Measurements from ENCODE around the gene VRTN. TPM values are rescaled to one million over a fixed set of nuclear protein-coding genes. Genes with fewer than 3 reads are reported as not detected.

The VRTN gene
- total RNA-seq, 8 experiments from 2014 or later, result 0.05 to 0.43 (median 0.24) TPM; not detected in 2

- no peak overlapping the region for H3K27ac ChIP-seq
- in situ Hi-C loops (cut with MboI; ENCODE audit: low pct_unique_long_range_greater_than_20kb in 2 of 9, low sequenced_read_pairs in 9 of 9, unreplicated experiment in 9 of 9), result no loop called here
- WGBS, 10 experiments, result 22 to 67% (median 55%) methylated on average over 1 to 4 of the region's 7 CpGs; no CpG with 5 or more reads in 6 of the 10 experiments
- H3K4me1 ChIP-seq (replicated peaks in 1 of 2), result peaks cover 7 to 20% of the 10 kb centered on the region in 2 donors
- no peak overlapping the region for H3K4me3 ChIP-seq
- ATAC-seq (replicated peaks in 6 of 8), result no peak
These were observed 56.2 kb downstream of the VRTN start for GRCh38 chr14:74404435-74404834.

DNA sequence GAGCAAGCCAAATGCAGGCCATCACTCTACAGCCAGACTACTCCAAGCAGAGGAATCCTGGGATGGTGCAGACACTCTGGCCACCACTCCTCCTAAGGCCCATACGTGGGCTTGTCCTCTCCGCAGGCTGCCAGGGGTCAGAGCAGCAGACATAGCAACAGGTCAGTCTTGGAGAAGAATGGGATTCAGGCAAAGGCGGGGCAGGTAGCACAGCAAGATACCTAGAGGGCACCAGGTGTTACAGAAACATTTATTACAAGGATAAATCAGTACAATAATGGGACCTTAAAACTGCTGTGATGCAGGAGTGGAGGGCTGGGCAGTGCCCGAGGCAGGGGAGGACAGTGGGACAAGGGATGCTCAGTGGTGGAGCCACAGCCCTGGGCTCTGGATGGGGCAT is 57.4 kb downstream of the VRTN start:
- Histone ChIP-seq H3K27ac (no peak overlapping the region), H3K4me1 (replicated peaks in 1 of 2) (peaks cover 7 to 20% of the 10 kb centered on the region in 2 donors), H3K4me3 (no peak overlapping the region)
- 7 to 83% (median 71%) methylated on average over 1 to 2 of the region's 4 CpGs; no CpG with 5 or more reads in 5 of the 10 experiments for WGBS, 10 experiments
- in situ Hi-C loops (cut with MboI; ENCODE audit: low pct_unique_long_range_greater_than_20kb in 2 of 9, low sequenced_read_pairs in 9 of 9, unreplicated experiment in 9 of 9), result no loop called here
- ATAC-seq (replicated peaks in 6 of 8), result no peak

DNA sequence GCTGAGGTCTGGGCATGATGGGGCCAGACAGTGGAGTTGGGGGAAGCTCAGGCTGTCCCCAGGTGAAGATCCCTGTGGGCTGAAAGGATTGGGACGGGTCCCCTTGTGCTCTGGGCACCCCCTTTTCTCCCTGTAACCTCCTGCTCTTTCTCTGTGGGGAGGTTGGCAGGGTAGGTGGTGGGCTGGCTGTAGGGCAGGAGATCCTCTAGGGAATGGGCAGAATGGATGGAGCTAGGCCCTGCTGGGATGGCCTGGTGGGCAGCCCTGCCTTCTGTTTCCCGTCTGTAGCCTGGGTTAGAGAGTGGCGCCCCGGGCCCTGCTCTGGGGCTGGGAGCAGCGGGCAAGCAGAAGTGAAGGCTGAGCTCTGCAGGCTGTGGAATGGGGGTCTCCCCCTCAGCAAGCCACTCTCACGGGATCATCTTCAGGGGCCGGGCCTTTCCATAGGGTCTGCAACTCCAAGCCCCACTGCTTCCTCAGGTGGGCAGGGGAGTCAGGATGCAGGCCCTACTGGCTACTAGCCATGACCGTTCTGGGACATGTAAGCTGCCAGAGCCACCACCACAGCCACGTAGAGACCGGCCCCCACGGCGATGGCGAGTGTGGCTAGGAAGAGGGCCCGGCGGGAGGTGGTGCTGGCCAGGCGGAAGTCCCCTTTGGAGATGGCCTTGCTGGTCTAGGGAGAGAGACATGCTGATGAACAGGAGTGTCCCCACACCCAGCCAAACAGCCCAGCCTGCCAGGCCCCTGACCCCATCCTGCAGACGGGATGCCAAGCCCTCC is 58.9 kb downstream of the VRTN start:
- no peak for ATAC-seq (replicated peaks in 6 of 8)
- 50 to 100% (median 60%) methylated on average over 1 to 2 of the region's 17 CpGs; no CpG with 5 or more reads in 6 of the 10 experiments for WGBS, 10 experiments
- peaks cover under 1 to 10% of the 10 kb centered on the region in 2 donors for H3K4me1 ChIP-seq (replicated peaks in 1 of 2)
- no peak overlapping the region for H3K27ac ChIP-seq
- in situ Hi-C loops (cut with MboI; ENCODE audit: low pct_unique_long_range_greater_than_20kb in 2 of 9, low sequenced_read_pairs in 9 of 9, unreplicated experiment in 9 of 9), result no loop called here
- H3K4me3 ChIP-seq, result no peak overlapping the region

GRCh38 chr14:74407801-74408154 is 59.5 kb downstream of the VRTN start:
- in situ Hi-C loops (cut with MboI; ENCODE audit: low pct_unique_long_range_greater_than_20kb in 2 of 9, low sequenced_read_pairs in 9 of 9, unreplicated experiment in 9 of 9), result no loop called here
- 62 to 100% (median 91%) methylated on average over 1 to 5 of the region's 5 CpGs; no CpG with 5 or more reads in 6 of the 10 experiments for WGBS, 10 experiments
- Histone ChIP-seq H3K27ac (no peak overlapping the region), H3K4me1 (replicated peaks in 1 of 2) (peaks cover 0 to 5% of the 10 kb centered on the region in 2 donors), H3K4me3 (no peak overlapping the region)
- ATAC-seq (replicated peaks in 6 of 8), result no peak

DNA sequence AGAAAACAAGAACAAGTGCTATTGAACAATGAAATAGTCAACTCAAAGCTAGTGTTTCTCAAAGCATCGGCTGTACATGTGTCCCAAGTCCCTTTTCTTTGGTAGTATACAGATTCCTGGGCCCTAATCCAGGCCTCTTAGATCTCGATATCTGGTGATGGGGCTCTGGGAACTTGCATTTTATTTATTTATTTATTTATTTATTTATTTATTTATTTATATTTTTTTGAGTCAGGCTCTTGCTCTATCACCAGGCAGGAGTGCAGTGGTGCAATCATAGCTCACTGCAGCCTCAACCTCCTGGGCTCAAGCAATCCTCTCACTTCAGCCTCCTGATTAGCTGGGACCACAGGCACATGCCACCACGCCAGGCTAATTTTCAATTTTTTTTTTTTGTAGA is 60.6 kb downstream of the VRTN start:
- 25 to 100% (median 86%) methylated on average over 1 to 3 of the region's 3 CpGs; no CpG with 5 or more reads in 1 of the 10 experiments for WGBS, 10 experiments
- Histone ChIP-seq H3K27ac (no peak overlapping the region), H3K4me3 (no peak overlapping the region), H3K4me1 (replicated peaks in 1 of 2) (no peaks in the 10 kb centered on the region)
- no peak for ATAC-seq (replicated peaks in 6 of 8)
- in situ Hi-C loops (cut with MboI; ENCODE audit: low pct_unique_long_range_greater_than_20kb in 2 of 9, low sequenced_read_pairs in 9 of 9, unreplicated experiment in 9 of 9), result no loop called here

DNA sequence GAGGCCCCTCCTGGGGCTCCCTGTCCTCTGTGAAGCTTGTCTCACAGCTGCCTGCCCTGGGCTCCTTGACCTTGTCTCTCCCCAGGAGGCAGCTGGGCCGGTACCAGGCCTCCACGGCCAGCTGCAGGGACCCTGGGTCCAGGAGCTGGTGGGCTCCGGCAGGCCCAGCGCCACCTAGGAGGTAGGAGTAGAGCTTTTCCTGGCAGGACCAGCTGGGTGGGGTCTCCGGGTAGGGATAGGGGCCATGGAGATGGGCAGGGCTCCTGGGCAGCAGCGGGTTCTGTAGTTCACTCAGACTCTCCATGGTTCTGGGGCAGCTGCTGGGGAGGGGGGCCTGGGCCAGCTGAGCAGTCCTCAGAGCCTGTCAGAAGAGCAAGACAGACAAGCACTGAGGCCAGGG is 61.2 kb downstream of the VRTN start:
- Histone ChIP-seq H3K4me1 (replicated peaks in 1 of 2) (peaks cover 0 to 3% of the 10 kb centered on the region in 2 donors), H3K4me3 (no peak overlapping the region), H3K27ac (no peak overlapping the region)
- 50 to 95% methylated on average over 2 to 4 of the region's 6 CpGs; no CpG with 5 or more reads in 8 of the 10 experiments for WGBS, 10 experiments
- in situ Hi-C loops (cut with MboI; ENCODE audit: low pct_unique_long_range_greater_than_20kb in 2 of 9, low sequenced_read_pairs in 9 of 9, unreplicated experiment in 9 of 9), result no loop called here
- no peak for ATAC-seq (replicated peaks in 6 of 8)

Other genes with a start within 250 kb of the VRTN start
- gene VSX2, start 109.0 kb upstream of the VRTN start, total RNA-seq, result 10 to 100 TPM in 3 of 8 experiments, 1 to 10 TPM in 1, under 1 TPM in 2, not detected in 2; 0.10 to 27.9 (median 9.5) TPM
- gene ABCD4, start 45.5 kb upstream of the VRTN start, total RNA-seq, result 10 to 100 TPM; 39.3 to 75.6 (median 58.0) TPM
- gene SYNDIG1L, start 77.7 kb downstream of the VRTN start, total RNA-seq, result under 1 TPM in 5 of 8 experiments, not detected in 3; 0.17 to 0.71 (median 0.33) TPM
- 100 to 1,000 TPM in 2 of 8 experiments, 10 to 100 TPM in 6; 37.5 to 219 (median 56.2) TPM for gene NPC2, start 144.8 kb downstream of the VRTN start, total RNA-seq
- gene ISCA2, start 145.3 kb downstream of the VRTN start, total RNA-seq, result 10 to 100 TPM; 14.9 to 30.4 (median 18.9) TPM